ENCODE results near the gene FHIT.

FHIT gene

DNA sequence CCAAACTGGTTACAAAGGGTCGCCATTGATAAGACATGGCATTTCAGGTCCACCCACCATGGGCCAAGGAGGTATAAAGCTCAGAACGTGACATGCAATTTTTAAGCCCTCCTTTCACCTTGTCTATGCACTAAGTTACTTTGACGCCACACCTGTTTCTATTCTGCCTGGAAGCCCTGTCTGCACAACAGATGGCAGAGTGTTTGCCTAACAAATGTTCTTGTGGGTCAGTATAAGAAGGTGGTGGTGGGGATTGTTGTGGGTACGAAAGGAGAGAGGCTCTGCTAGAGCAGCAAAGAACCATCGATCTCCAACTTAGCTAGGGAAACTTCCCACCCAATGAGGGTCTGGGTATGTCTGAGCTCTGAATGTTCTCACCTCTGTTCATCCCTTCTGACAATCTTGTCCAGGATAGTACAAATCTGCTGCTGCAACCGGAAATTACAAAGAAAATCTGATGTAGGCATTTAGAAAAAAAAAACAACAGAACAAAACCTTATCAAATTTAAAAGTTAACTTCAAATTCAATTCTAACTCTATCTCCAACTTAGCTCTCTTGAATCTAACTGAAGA, 1256.4 kb downstream of the FHIT start:
- H3K27ac ChIP-seq (ENCODE audit: low read depth, low read length) = no peak overlapping the region
- no peak overlapping the region for H3K9ac ChIP-seq (ENCODE audit: low read length)
- no peaks in the 10 kb centered on the region for H3F3A ChIP-seq (ENCODE audit: insufficient read depth)
- no peak overlapping the region for H3K4me3 ChIP-seq (ENCODE audit: insufficient read depth, low read length, poor library complexity, severe bottlenecking)
- no peaks in the 10 kb centered on the region for H3K36me3 ChIP-seq (ENCODE audit: low read length)
- no peaks in the 10 kb centered on the region for H3K9me3 ChIP-seq (ENCODE audit: insufficient read depth, low read length)
- no peak overlapping the region for H3K4me2 ChIP-seq (ENCODE audit: low read depth, low read length, poor library complexity, severe bottlenecking)
- TF ChIP-seq, protein P1, sequence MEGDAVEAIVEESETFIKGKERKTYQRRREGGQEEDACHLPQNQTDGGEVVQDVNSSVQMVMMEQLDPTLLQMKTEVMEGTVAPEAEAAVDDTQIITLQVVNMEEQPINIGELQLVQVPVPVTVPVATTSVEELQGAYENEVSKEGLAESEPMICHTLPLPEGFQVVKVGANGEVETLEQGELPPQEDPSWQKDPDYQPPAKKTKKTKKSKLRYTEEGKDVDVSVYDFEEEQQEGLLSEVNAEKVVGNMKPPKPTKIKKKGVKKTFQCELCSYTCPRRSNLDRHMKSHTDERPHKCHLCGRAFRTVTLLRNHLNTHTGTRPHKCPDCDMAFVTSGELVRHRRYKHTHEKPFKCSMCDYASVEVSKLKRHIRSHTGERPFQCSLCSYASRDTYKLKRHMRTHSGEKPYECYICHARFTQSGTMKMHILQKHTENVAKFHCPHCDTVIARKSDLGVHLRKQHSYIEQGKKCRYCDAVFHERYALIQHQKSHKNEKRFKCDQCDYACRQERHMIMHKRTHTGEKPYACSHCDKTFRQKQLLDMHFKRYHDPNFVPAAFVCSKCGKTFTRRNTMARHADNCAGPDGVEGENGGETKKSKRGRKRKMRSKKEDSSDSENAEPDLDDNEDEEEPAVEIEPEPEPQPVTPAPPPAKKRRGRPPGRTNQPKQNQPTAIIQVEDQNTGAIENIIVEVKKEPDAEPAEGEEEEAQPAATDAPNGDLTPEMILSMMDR (IDR thresholded peaks at IDR 0.05; ENCODE audit: insufficient read depth, low read length, poor library complexity, severe bottlenecking) = no peak
- no peak for TF ChIP-seq EZH2phosphoT487 (conservative IDR thresholded peaks at IDR 0.05; ENCODE audit: low read length)
- no peaks in the 10 kb centered on the region for H3K79me2 ChIP-seq (ENCODE audit: insufficient read depth, low read length)
- no peaks in the 10 kb centered on the region for H3K9me2 ChIP-seq (replicated peaks; ENCODE audit: insufficient read depth, low read length)
- no peak overlapping the region for H2AFZ ChIP-seq (ENCODE audit: low read depth, low read length, severe bottlenecking)
- no peaks in the 10 kb centered on the region for H3K27me3 ChIP-seq (ENCODE audit: low read length)
- H4K20me1 ChIP-seq (ENCODE audit: low read depth, low read length) = no peaks in the 10 kb centered on the region

DNA sequence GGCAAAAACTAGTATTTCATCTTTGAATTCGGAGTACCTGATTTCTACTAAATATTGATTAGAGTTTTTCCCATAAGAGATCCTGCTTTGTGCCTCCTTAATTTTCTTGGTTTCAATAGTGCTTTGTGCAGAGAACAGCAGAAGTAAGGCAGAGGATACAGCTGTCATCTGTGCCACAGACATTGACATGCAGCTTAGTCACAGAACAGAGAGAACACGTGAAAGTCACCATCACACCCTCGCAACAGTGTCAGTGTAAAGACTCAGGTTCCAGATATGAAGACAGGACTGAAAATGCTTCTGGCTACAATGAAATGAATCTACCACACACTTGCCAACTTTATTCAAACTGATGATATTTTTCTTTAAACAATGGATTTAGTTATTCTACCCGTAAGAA, 1258.7 kb downstream of the FHIT start:
- Histone ChIP-seq H3K9me3 (ENCODE audit: insufficient read depth, low read length) (no peaks in the 10 kb centered on the region), H2AFZ (ENCODE audit: low read depth, low read length, severe bottlenecking) (no peak overlapping the region), H3K4me2 (ENCODE audit: low read depth, low read length, poor library complexity, severe bottlenecking) (no peak overlapping the region), H3K27me3 (ENCODE audit: low read length) (no peaks in the 10 kb centered on the region), H3K36me3 (ENCODE audit: low read length) (no peaks in the 10 kb centered on the region), H3K9me2 (replicated peaks; ENCODE audit: insufficient read depth, low read length) (no peaks in the 10 kb centered on the region), H3K9ac (ENCODE audit: low read length) (no peak overlapping the region), H3K4me3 (ENCODE audit: insufficient read depth, low read length, poor library complexity, severe bottlenecking) (no peak overlapping the region), H3K27ac (ENCODE audit: low read depth, low read length) (no peak overlapping the region), H4K20me1 (ENCODE audit: low read depth, low read length) (no peaks in the 10 kb centered on the region), H3F3A (ENCODE audit: insufficient read depth) (no peaks in the 10 kb centered on the region), H3K79me2 (ENCODE audit: insufficient read depth, low read length) (no peaks in the 10 kb centered on the region)
- no peak for TF ChIP-seq EZH2phosphoT487 (conservative IDR thresholded peaks at IDR 0.05; ENCODE audit: low read length)
- TF ChIP-seq, protein P1 (IDR thresholded peaks at IDR 0.05; ENCODE audit: insufficient read depth, low read length, poor library complexity, severe bottlenecking) = no peak

DNA sequence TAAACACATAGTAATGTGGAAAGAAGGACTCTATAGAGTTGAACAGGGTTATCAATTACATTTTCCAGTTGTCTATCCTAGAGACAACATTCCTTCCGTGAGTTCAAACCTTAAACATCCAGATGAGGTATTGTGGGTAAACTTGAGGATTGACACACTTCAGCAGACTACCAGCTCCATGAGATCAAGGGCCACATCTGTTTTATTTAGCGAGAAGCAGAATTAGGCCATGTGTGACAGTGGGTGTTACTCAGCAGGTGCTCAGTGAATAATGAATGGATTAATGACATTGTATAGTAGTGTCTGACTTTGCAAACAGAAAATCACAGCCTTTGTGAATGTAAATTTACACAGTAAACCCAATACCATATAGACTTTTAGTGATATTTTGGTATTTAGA, 1260.3 kb downstream of the FHIT start:
- Histone ChIP-seq H3K79me2 (ENCODE audit: insufficient read depth, low read length) (no peaks in the 10 kb centered on the region), H3K27ac (ENCODE audit: low read depth, low read length) (no peak overlapping the region), H3K4me3 (ENCODE audit: insufficient read depth, low read length, poor library complexity, severe bottlenecking) (no peak overlapping the region), H3K4me2 (ENCODE audit: low read depth, low read length, poor library complexity, severe bottlenecking) (no peak overlapping the region), H4K20me1 (ENCODE audit: low read depth, low read length) (no peaks in the 10 kb centered on the region), H3K27me3 (ENCODE audit: low read length) (no peaks in the 10 kb centered on the region), H3K9ac (ENCODE audit: low read length) (no peak overlapping the region), H3K9me2 (replicated peaks; ENCODE audit: insufficient read depth, low read length) (no peaks in the 10 kb centered on the region), H3K36me3 (ENCODE audit: low read length) (no peaks in the 10 kb centered on the region), H3K9me3 (ENCODE audit: insufficient read depth, low read length) (no peaks in the 10 kb centered on the region), H3F3A (ENCODE audit: insufficient read depth) (no peaks in the 10 kb centered on the region), H2AFZ (ENCODE audit: low read depth, low read length, severe bottlenecking) (no peak overlapping the region)
- TF ChIP-seq EZH2phosphoT487 (conservative IDR thresholded peaks at IDR 0.05; ENCODE audit: low read length) = no peak
- TF ChIP-seq, protein P1 (IDR thresholded peaks at IDR 0.05; ENCODE audit: insufficient read depth, low read length, poor library complexity, severe bottlenecking) = no peak
